NCI-H2227 (cell line): Measurements from ENCODE around the gene CUX1.

Experiments used
- DNase-seq: peaks from one replicate; lab custom pipeline; 2025; ENCODE audit not compliant: unreplicated experiment; lab: John Stamatoyannopoulos, UW

CUX1 gene

DNA sequence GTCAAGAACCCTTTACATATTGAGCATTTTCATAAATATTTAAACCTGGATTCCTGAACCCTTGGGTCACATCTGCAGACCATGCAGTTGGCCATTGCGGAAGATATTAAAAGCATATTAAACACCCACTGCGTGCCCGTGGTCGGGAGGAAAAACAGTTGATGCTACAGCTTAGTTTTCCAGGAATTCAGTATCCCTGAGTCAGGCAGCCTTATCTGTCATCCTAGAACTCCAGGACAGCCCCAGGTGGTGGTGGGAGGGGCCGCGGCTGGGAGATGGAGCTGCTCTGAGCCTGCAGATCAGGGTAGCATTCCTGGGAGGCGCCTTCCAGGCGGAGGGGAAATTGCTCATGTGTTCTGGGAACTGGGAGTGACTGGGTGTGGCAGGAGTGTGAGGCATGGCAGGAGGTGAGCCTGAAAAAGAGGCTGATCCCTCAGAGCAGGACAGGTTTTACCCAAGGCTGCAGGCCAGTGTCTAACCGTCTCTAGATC, 246.3 kb downstream of the CUX1 start:
- DNase-seq = no peak

- DNase-seq = no peak
Measured at GRCh38 chr7:102064361-102065025, 247.1 kb downstream of the CUX1 start.

- DNase-seq = no peak
Measured at GRCh38 chr7:102065226-102065625, 247.8 kb downstream of the CUX1 start.

DNA sequence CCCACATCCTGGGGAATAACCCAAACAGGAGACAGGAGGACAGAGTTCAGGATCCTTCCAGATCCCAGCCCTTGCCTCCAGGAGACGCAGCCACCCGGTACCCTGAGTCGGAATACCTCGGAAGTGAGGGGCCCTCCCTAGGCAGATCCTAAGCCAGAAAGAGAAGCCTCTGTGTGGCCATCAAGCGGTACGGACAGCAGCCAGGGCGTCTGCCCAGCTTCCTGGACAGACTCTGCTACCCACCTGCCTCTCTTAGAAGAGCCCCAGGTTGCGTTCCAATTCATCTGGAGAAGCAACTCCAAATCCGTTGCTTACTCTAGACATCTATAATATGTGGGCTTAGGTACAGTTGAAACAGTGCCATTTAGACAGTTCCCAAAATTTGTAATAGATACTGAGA, 249.1 kb downstream of the CUX1 start:
- no peak for DNase-seq

GRCh38 chr7:102068846-102069245, 251.4 kb downstream of the CUX1 start:
- no peak for DNase-seq

DNA sequence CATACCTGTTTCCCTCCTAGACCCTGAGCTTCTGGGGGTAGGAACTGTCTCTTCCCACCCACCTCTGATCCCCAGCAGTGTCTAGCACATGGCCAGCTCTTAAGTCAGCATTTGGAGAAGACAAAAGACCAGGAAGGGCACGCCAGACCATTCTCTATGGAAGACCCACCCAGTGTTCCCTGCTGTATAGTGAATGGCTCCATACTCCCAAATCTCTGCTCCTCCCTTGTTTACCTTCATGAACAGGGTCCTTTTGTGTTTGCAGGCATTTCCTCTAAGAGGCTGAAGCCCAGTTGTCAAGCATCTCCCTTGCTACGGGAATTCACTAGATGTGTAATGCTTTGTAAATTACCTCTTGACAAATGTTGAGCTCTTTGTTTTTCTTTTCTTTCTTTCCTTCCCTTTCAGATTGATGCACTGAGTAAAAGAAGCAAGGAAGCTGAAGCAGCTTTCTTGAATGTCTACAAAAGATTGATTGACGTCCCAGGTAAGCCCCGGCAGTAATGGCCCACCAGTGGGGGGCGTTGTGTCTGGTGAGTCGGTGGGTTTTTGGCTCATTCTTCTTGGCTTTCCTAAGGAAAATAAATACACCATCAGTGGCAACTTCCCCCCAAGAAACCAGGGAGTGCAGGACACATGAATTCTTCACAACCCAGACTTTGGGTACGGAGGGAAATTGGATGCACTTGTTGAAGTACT, 252.7 kb downstream of the CUX1 start:
- no peak for DNase-seq

DNA sequence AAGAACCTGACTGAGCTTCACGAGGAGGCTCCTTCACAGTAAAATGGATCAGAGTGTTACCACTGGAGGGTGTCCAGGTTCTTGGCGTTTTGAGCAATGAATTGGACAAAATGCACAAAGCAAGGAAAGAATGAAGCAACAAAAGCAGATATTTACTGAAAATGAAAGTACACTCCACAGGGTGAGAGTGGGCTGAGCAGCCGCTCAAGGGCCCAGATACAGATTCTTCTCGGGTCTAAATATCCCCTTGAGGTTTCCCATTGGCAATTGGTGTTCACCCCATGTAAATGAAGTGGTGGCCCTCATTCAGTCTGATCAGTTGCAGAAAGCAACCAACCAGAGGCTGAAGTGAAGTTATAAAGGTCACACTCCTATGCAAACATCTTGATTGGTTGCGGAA, 254.6 kb downstream of the CUX1 start:
- no peak for DNase-seq

GRCh38 chr7:102072636-102073209, 255.3 kb downstream of the CUX1 start:
- DNase-seq = no peak

GRCh38 chr7:102073931-102074880, 256.8 kb downstream of the CUX1 start:
- no peak for DNase-seq

DNA sequence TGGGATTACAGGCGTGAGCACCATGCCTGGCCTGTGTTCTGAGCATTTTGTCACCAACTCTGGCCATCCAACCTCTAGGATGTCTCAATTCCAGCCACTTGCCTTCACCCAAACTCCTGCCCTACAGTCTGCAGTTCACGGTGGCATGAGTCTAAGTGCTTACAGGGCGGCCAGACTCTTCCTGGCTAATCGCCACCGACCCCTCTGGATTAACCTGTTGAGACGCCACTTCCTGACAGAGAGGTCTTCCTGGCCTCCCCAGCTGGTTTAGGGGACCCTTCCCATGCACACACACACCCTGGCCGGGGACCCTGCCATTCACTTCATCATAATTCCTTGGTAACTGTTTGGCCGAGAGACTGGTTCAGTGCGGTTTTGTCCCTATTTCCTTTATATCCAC, 257.7 kb downstream of the CUX1 start:
- DNase-seq = no peak

GRCh38 chr7:102075553-102076135, 258.2 kb downstream of the CUX1 start:
- no peak for DNase-seq

- no peak for DNase-seq
Measured at GRCh38 chr7:102077081-102077480, 259.7 kb downstream of the CUX1 start.

- DNase-seq = no peak
Measured at GRCh38 chr7:102079140-102080018, 262.0 kb downstream of the CUX1 start.

DNA sequence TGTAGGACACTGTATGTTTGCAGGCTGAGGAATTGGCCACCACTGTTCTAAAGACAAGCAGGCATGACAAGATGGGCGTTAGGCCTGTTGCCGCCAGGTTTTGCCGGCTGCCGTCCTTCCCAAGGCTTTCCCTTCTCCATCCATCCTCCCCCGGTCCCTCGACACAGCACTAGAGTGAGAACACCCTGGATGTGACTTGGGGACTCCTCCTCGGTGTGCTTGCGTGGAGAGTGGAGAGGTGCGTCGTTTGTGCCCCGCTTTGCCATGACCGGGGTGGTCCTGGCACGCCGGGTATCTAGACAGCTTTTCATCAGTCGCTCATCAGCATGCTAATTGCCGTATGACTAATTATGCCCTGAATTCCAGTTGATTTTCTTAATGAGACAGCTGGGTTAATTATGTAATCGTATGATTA, 262.6 kb downstream of the CUX1 start:
- no peak for DNase-seq

- no peak for DNase-seq
Measured at GRCh38 chr7:102080434-102081243, 263.2 kb downstream of the CUX1 start.

DNA sequence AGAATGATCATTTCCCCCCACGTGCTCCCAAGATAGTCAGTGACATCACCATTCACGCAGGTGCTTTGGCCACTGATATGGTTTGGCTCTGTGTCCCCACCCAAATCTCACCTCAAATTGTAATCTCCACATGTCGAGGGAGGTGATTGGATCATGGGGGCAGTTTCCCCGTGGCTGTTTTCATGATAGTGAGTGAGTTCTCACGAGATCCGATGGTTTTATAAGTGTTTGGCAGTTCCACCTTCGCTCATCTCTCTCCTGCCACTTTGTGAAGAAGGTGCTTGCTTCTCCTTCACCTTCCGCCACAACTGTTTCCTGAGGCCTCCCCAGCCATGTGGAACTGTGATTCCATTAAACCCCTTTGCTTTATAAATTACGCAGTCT, 263.8 kb downstream of the CUX1 start:
- DNase-seq = no peak

DNA sequence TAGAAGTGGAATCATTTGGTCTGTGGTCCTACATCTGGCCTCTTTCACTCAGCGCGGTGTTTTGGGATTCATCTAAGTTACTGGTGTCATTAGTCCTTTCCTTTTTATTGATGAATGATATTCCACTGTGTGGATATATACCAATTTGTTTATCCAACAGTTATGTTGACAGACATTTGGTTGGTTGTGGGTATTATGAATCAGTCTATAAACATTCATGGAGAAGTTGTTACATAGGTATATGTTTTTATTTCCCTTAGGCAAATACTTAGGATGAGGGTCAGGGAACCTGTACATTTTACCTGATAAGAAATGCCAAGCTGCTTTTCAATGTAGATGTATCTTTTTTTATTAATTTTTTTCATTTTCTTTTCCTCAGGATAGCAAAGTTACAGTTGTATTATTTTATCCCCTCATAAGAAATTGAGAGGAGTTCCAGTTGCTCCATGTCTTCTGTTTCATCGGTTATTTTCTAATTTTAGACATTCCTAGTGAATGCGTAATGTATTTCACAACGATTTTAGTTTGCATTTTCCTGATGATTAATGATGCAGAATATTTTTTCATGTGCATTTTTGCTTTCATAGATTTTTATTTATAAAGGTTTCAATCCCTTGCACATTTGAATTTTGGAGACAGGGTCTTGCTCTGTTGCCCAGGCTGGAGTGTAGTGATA, 265.4 kb downstream of the CUX1 start:
- DNase-seq = no peak

DNA sequence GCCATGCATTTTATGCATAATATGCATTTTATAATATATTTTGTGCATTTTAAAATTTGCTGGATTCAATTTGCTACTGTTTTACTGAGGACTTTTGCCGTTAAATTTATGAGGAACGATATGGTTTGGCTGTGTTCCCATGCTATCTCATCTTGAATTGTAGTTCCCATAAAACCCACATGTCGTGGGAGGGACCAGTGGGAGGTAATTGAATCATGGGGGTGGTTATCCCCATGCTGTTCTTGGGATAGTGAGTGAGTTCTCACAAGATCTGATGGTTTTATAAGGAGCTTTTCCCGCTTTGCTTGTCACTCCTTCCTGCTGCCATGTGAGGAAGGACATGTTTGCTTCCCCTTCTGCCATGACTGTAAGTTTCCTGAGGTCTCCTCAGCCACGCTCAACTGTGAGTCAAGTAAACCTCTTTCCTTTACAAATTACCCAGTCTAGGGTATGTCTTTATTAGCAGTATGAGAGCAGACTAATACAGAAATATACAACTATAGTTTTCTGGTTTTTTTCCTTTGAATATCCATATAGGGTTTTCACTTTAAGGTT, 267.9 kb downstream of the CUX1 start:
- DNase-seq = no peak
